ENCODE results near the gene RAPGEF1.

The RAPGEF1 gene

GRCh38 chr9:131621551-131622358 is 118.1 kb downstream of the RAPGEF1 start:
- CTCF ChIA-PET, result interaction anchor here (0.6 to 1.1 kb wide), 5 partner anchors 9 to 647 kb away, joined by 3 to 4 read pairs (median 3); no protein-coding TSS in a partner anchor
- POLR2A ChIA-PET (ENCODE audit: low non-redundant PET), result no interaction called here
- peak overlapping the region; percentile 56 for H3K27ac ChIP-seq
- DNase-seq (ENCODE audit: low spot score), result no peak
- no peak for TF ChIP-seq CTCF (conservative IDR thresholded peaks at IDR 0.05; ENCODE audit: low read depth)

GRCh38 chr9:131620764-131621520 is 118.9 kb downstream of the RAPGEF1 start:
- no peak for DNase-seq (ENCODE audit: low spot score)
- CTCF ChIA-PET, result interaction anchor here (0.6 to 1.2 kb wide), 2 partner anchors 70 to 134 kb away, joined by 3 to 4 read pairs; no protein-coding TSS in a partner anchor
- no peak for TF ChIP-seq CTCF (conservative IDR thresholded peaks at IDR 0.05; ENCODE audit: low read depth)
- POLR2A ChIA-PET (ENCODE audit: low non-redundant PET), result no interaction called here
- peak overlapping the region; percentile 56 for H3K27ac ChIP-seq

GRCh38 chr9:131619680-131620079 is 120.2 kb downstream of the RAPGEF1 start:
- no peak for TF ChIP-seq CTCF (conservative IDR thresholded peaks at IDR 0.05; ENCODE audit: low read depth)
- DNase-seq (ENCODE audit: low spot score), result no peak
- H3K27ac ChIP-seq, result no peak overlapping the region
- ChIA-PET POLR2A (ENCODE audit: low non-redundant PET) (no interaction called here), CTCF (interaction anchor here (0.6 to 1.2 kb wide), 2 partner anchors 41 to 136 kb away, joined by 3 to 4 read pairs; no protein-coding TSS in a partner anchor)

- DNase-seq (ENCODE audit: low spot score), result no peak
- ChIA-PET POLR2A (ENCODE audit: low non-redundant PET) (no interaction called here), CTCF (no interaction called here)
- H3K27ac ChIP-seq, result peak overlapping the region; percentile 61
- TF ChIP-seq CTCF (conservative IDR thresholded peaks at IDR 0.05; ENCODE audit: low read depth), result no peak
Measured at GRCh38 chr9:131618785-131619184, 121.1 kb downstream of the RAPGEF1 start.

- H3K27ac ChIP-seq, result peak overlapping the region; percentile 61
- ChIA-PET CTCF (interaction anchor here (0.6 to 1.5 kb wide), 2 partner anchors 9 to 122 kb away, joined by 3 read pairs; no protein-coding TSS in a partner anchor), POLR2A (ENCODE audit: low non-redundant PET) (no interaction called here)
- no peak for DNase-seq (ENCODE audit: low spot score)
- TF ChIP-seq CTCF (conservative IDR thresholded peaks at IDR 0.05; ENCODE audit: low read depth), result no peak
Measured at GRCh38 chr9:131618071-131618479, 121.8 kb downstream of the RAPGEF1 start.

- POLR2A ChIA-PET (ENCODE audit: low non-redundant PET), result no interaction called here
- CTCF ChIA-PET, result interaction anchor here (0.6 to 1.5 kb wide), 2 partner anchors 10 to 123 kb away, joined by 3 read pairs; no protein-coding TSS in a partner anchor
- TF ChIP-seq CTCF (conservative IDR thresholded peaks at IDR 0.05; ENCODE audit: low read depth), result no peak
- DNase-seq (ENCODE audit: low spot score), result no peak
- peak overlapping the region; percentile 61 for H3K27ac ChIP-seq
Measured at GRCh38 chr9:131617611-131618010, 122.3 kb downstream of the RAPGEF1 start.

Data from RWPE1 (cell line).